Fibroblast of mammary gland (primary cell): ENCODE results near the gene DSCAML1.

Source experiments
- DNase-seq: peaks from one replicate; pipeline ENCODE4 v3.0.0-alpha.2; 2010; ENCODE audit warnings: low read depth
- H3K4me3 ChIP-seq: 2 replicates; pipeline ENCODE4 v1.5.1; 2011; ENCODE audit warnings: low read depth, mild to moderate bottlenecking, low read length, moderate library complexity; ENCODE audit not compliant: control insufficient read depth
- CTCF ChIP-seq: conservative IDR thresholded peaks from 2 replicates; pipeline ENCODE4 v1.5.1; 2011; ENCODE audit warnings: low read depth, low read length, inconsistent platforms; ENCODE audit not compliant: control insufficient read depth, insufficient read depth

Gene DSCAML1

DNA sequence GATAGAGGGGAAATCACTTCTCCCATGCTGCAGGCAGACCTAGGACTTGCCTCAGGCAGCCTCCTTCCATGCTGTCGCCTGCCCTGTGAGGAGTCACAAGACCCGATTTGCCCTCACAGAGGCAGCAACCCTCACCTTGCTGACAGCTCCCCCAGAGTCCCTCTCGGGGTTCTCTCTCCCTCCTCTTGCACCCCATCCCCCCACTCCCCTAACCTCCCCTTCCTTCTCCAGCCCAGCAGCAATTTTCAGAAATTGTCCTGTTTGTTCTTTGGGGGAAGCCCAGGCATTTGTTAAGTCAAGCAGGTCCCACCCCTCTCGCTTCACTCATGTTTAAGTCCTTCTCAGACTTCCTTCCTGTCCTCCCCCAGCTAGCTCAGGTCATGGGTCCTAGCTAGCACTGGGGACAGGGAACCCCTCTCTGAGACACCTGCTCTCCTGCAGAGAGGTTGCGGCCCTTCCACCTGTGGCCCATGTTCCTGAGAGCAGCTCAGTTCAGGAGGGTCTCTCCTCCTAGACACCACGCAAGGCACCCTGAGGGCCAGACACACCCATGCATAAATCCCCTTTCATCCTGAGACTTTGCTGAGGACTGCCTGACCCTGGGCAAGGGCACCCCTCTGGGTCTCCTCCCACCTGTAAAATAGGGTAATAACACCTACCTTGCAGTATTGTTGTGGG lies 33.8 kb upstream of the DSCAML1 start:
- no peak for DNase-seq
- no peak for TF ChIP-seq CTCF
- no peak overlapping the region for H3K4me3 ChIP-seq

DNA sequence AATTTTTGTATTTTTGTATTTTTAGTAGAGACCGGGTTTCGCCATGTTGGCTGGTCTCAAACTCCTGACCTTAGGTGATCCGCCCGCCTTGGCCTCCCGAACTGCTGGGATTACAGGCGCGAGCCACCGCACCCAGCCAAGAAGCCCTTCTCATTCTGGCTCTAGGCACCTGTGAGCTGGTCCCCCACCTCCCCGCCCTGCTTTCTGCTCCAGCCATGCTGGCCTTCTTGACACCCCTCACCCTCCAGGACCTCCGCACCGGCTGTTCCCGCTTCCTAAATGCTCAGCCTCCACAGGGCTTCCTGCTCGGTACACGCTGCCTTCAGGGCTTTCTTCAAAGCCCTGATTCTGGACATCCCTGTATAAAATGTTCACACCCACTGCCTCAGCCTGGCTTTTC lies 33.1 kb upstream of the DSCAML1 start:
- H3K4me3 ChIP-seq, result no peak overlapping the region
- no peak for TF ChIP-seq CTCF
- DNase-seq, result no peak

DNA sequence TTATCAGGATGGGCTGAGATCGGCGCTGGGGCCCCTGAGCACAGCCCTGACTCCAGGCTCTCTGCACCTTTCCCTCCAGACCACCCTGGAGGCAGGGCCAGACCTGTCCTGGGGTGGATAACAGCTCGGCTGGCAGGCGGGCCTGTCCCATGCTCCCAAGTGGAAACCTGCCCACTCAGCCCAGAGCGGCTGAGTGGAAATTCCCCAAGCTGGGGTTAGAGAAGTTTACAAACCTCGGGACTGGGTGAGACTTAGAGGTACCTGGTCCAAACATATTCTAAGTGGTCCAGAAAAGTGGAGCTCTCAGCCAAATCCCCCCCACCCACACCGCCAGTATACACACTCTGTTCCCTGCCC lies 32.3 kb upstream of the DSCAML1 start:
- no peak for DNase-seq
- no peak overlapping the region for H3K4me3 ChIP-seq
- no peak for TF ChIP-seq CTCF

- TF ChIP-seq CTCF, result no peak
- peak; percentile 70 for DNase-seq
- no peak overlapping the region for H3K4me3 ChIP-seq
Observed at GRCh38 chr11:117828611-117829368, 31.8 kb upstream of the DSCAML1 start.

- DNase-seq, result no peak
- TF ChIP-seq CTCF, result no peak
- no peak overlapping the region for H3K4me3 ChIP-seq
Observed at GRCh38 chr11:117827521-117828511, 30.8 kb upstream of the DSCAML1 start.

GRCh38 chr11:117826832-117827231 lies 29.8 kb upstream of the DSCAML1 start:
- TF ChIP-seq CTCF, result no peak
- no peak overlapping the region for H3K4me3 ChIP-seq
- DNase-seq, result no peak
